Osteoblast (primary cell): Measurements from ENCODE around the gene CCDC71. TPM values are rescaled to one million over a fixed set of nuclear protein-coding genes. Genes with fewer than 3 reads are reported as not detected.

Experiments
- DNase-seq: peaks from one replicate; pipeline ENCODE4 v3.0.0; 2011; ENCODE audit warnings: low spot score, mixed read lengths; ENCODE audit not compliant: insufficient read length; ENCODE audit errors: missing footprints
- H2AFZ ChIP-seq: 2 replicates; pipeline ENCODE4 v1.6.0; 2011; ENCODE audit warnings: mild to moderate bottlenecking, low read length
- H3K27ac ChIP-seq: 2 replicates; pipeline ENCODE4 v1.5.1; 2011; ENCODE audit warnings: mild to moderate bottlenecking, low read depth, low read length, moderate library complexity
- H3K27me3 ChIP-seq: 2 replicates; pipeline ENCODE4 v1.6.0; 2012; ENCODE audit warnings: mild to moderate bottlenecking, control low read depth, inconsistent platforms, low read length, moderate library complexity; ENCODE audit not compliant: insufficient read depth
- H3K36me3 ChIP-seq: 2 replicates; pipeline ENCODE4 v1.5.1; 2011; ENCODE audit warnings: mild to moderate bottlenecking, low read length, control low read depth, moderate library complexity; ENCODE audit not compliant: insufficient read depth
- H3K4me1 ChIP-seq: 2 replicates; pipeline ENCODE4 v1.5.1; 2011; ENCODE audit warnings: mild to moderate bottlenecking, low read length, control low read depth, moderate library complexity; ENCODE audit not compliant: insufficient read depth
- H3K4me2 ChIP-seq: 2 replicates; pipeline ENCODE4 v1.6.0; 2011; ENCODE audit warnings: mild to moderate bottlenecking, low read length; ENCODE audit not compliant: insufficient read depth
- H3K4me3 ChIP-seq: fragments of 200-600 bp; sonication (generic); 3 replicates; pipeline ENCODE4 v1.5.1; 2012; ENCODE audit warnings: mild to moderate bottlenecking, low read length, inconsistent platforms; ENCODE audit not compliant: insufficient read depth
- H3K79me2 ChIP-seq: 2 replicates; pipeline ENCODE4 v1.6.0; 2012; ENCODE audit warnings: mild to moderate bottlenecking, low read length, control low read depth, inconsistent platforms; ENCODE audit not compliant: insufficient read depth
- H3K9me3 ChIP-seq: 2 replicates; pipeline ENCODE4 v1.5.1; 2011; ENCODE audit warnings: low read depth, low read length, control low read depth
- H4K20me1 ChIP-seq: 2 replicates; pipeline ENCODE4 v1.6.0; 2012; ENCODE audit warnings: mild to moderate bottlenecking, low read length, control low read depth; ENCODE audit not compliant: insufficient read depth
- CTCF ChIP-seq: IDR thresholded peaks from 2 replicates; pipeline ENCODE4 v1.5.1; 2011; ENCODE audit warnings: mild to moderate bottlenecking, low read depth, low read length, moderate library complexity; ENCODE audit errors: extremely low read depth
- total RNA-seq: library from RNA; depleted of rRNA; stranded (reverse); fragments of >200 nt; gene quantifications from 2 replicates; pipeline ENCODE4 v1.2.3, GENCODE V29; 2012

Gene CCDC71
- total RNA-seq = 19.2 and 22.8 TPM in 2 replicates

GRCh38 chr3:49165771-49166751 is at the start of gene CCDC71:
TSS of gene CCDC71 (minus strand) at chr3:49166331. CDS start at chr3:49164208, 2,123 bp downstream.
- H3K27me3 ChIP-seq = no peaks in the 10 kb centered on the region
- H3K27ac ChIP-seq = peak within 1 kb of the TSS; percentile 66
- peaks cover 21% of the 10 kb centered on the region for H3K4me1 ChIP-seq
- peak; percentile 98 for DNase-seq
- H4K20me1 ChIP-seq = peaks cover 13% of the 10 kb centered on the region
- TF ChIP-seq CTCF = no peak
- H3K4me2 ChIP-seq = peak within 1 kb of the TSS; percentile 97
- peak within 1 kb of the TSS; percentile 100 for H2AFZ ChIP-seq
- H3K36me3 ChIP-seq = peaks cover 16% of the 10 kb centered on the region
- H3K4me3 ChIP-seq = peak within 1 kb of the TSS; percentile 87
- H3K9me3 ChIP-seq = no peaks in the 10 kb centered on the region
- H3K79me2 ChIP-seq = peaks cover 33% of the 10 kb centered on the region

DNA sequence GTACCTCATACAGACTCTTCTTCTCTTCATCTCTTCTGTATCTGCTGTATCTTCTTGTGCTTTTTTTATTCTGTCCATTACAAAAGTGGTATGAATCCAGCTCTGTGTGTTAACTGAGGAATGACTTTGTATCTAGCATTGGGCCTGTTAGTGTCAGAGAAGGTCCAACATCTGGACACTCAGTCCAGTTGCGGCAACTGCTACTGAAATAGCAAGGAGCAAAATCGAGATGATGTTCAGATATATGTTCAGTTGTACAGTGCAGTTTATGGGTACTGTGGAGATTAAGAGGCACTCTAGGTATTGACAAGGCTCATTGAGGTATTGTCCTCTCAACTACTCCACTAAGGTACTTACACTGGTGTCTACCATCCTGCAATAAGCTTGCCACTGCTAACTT is 47.9 kb upstream of the CCDC71 start:
- no peak overlapping the region for H2AFZ ChIP-seq
- no peak overlapping the region for H3K27ac ChIP-seq
- peaks cover 7% of the 10 kb centered on the region for H3K36me3 ChIP-seq
- H3K9me3 ChIP-seq = no peaks in the 10 kb centered on the region
- no peaks in the 10 kb centered on the region for H4K20me1 ChIP-seq
- no peak overlapping the region for H3K4me2 ChIP-seq
- H3K4me1 ChIP-seq = peaks cover 3% of the 10 kb centered on the region
- peak; percentile 59 for DNase-seq
- peaks cover 10% of the 10 kb centered on the region for H3K79me2 ChIP-seq
- no peaks in the 10 kb centered on the region for H3K27me3 ChIP-seq
- no peak overlapping the region for H3K4me3 ChIP-seq
- no peak for TF ChIP-seq CTCF

DNA sequence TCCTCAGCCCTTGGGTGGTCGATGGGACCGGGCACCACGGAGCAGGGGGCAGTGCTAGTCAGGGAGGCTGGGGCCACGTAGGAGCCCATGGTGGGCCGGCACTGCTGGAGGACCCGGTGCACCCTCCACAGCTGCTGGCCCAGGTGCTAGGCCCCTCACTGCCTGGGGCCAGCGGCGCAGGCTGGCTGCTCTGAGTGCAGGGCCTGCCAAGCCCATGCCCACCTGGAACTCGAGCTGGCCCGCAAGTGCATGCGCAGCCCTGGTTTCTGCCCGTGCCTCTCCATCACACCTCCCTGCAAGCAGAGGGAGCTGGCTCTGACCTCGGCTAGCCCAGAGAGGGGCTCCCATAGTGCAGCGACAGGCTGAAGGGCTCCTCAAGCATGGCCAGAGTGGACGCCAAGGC is 47.4 kb upstream of the CCDC71 start:
- Histone ChIP-seq H2AFZ (no peak overlapping the region), H3K27ac (no peak overlapping the region), H3K4me3 (no peak overlapping the region), H3K36me3 (peaks cover 7% of the 10 kb centered on the region), H3K27me3 (no peaks in the 10 kb centered on the region), H4K20me1 (no peaks in the 10 kb centered on the region), H3K9me3 (no peaks in the 10 kb centered on the region), H3K79me2 (peaks cover 12% of the 10 kb centered on the region), H3K4me2 (no peak overlapping the region), H3K4me1 (no peaks in the 10 kb centered on the region)
- no peak for DNase-seq
- TF ChIP-seq CTCF = no peak

- H2AFZ ChIP-seq = peak overlapping the region; percentile 95
- peaks cover 33% of the 10 kb centered on the region for H3K79me2 ChIP-seq
- H4K20me1 ChIP-seq = no peaks in the 10 kb centered on the region
- no peaks in the 10 kb centered on the region for H3K36me3 ChIP-seq
- no peak for TF ChIP-seq CTCF
- H3K9me3 ChIP-seq = no peaks in the 10 kb centered on the region
- no peaks in the 10 kb centered on the region for H3K4me1 ChIP-seq
- no peaks in the 10 kb centered on the region for H3K27me3 ChIP-seq
- H3K27ac ChIP-seq = peak overlapping the region; percentile 90
- H3K4me3 ChIP-seq = peak overlapping the region; percentile 86
- DNase-seq = peak; percentile 79
- peak overlapping the region; percentile 81 for H3K4me2 ChIP-seq
These were observed 33.8 kb upstream of the CCDC71 start for GRCh38 chr3:49199900-49200281.
